Cardiac fibroblast (primary cell): ENCODE results near the gene CD3D.
"Not testable (repeated sequence)": the region's sequence is repeated elsewhere in the genome, so short reads cannot be mapped to it uniquely, and the experiment has no call there.

ENCODE experiments used
- DNase-seq, 2 donors: peaks; one replicate each; pipeline versions ENCODE4 v3.0.0 to v3.0.0-alpha.2; 2010; ENCODE audit warnings: low read depth in 2 of 2
- H3K4me3 ChIP-seq, 2 donors: replicated peaks in 1 of 2; 1 replicate in 1 of 2; 2 replicates in 1 of 2; pipeline ENCODE4 v1.5.1; 2011; ENCODE audit warnings: low read depth in 2 of 2, low read length in 2 of 2, mild to moderate bottlenecking in 2 of 2, moderate library complexity in 1 of 2
- TF ChIP-seq, protein P1 (sequence below): IDR thresholded peaks from one replicate; pipeline ENCODE4 v1.5.1; 2011; ENCODE audit warnings: low read depth, mild to moderate bottlenecking, low read length, inconsistent platforms

The CD3D gene

DNA sequence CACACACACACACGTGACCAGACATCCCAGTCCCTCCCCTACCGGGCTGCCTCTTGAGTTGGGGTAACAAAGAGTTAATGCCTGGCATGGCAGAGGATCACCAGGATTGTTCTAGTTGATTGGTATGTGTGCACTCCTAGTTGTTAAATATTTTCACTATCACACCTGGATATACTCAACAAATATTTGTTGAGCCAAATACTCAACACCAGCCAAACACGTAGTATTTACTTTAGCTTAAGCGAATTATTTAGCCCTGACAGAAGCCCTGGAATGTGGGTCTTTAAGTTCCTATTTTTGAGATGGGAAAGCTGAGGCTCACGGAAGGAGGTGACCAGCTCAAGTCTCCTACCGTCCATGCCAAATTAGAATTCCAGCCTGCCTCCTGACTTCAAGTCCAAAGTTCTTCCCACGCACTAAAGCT lies 27.5 kb downstream of the CD3D start:
- TF ChIP-seq, protein P1, sequence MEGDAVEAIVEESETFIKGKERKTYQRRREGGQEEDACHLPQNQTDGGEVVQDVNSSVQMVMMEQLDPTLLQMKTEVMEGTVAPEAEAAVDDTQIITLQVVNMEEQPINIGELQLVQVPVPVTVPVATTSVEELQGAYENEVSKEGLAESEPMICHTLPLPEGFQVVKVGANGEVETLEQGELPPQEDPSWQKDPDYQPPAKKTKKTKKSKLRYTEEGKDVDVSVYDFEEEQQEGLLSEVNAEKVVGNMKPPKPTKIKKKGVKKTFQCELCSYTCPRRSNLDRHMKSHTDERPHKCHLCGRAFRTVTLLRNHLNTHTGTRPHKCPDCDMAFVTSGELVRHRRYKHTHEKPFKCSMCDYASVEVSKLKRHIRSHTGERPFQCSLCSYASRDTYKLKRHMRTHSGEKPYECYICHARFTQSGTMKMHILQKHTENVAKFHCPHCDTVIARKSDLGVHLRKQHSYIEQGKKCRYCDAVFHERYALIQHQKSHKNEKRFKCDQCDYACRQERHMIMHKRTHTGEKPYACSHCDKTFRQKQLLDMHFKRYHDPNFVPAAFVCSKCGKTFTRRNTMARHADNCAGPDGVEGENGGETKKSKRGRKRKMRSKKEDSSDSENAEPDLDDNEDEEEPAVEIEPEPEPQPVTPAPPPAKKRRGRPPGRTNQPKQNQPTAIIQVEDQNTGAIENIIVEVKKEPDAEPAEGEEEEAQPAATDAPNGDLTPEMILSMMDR = no peak
- no peak overlapping the region for H3K4me3 ChIP-seq
- DNase-seq = no peak

DNA sequence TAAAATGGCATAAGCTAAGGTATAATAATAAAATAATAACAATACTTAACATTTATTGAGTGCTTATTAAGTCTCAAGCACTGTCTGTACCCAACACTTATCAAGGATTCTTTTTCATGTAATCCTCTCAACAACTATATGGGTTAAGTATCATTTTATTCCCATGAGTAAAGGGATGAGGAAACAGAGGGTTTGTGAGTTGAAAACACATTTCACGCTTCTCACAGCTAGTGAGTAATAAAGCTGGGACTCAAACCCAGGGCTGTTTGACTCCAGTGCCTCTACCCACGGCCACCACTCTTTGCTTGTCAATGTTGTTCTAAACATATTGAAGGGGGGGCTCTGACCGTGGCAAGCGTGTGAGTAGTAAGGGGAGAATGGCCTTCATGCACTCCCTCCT lies 29.3 kb downstream of the CD3D start:
- TF ChIP-seq, protein P1 = no peak
- H3K4me3 ChIP-seq = no peak overlapping the region
- DNase-seq = peak in 1 of 2 donors; percentile 10

DNA sequence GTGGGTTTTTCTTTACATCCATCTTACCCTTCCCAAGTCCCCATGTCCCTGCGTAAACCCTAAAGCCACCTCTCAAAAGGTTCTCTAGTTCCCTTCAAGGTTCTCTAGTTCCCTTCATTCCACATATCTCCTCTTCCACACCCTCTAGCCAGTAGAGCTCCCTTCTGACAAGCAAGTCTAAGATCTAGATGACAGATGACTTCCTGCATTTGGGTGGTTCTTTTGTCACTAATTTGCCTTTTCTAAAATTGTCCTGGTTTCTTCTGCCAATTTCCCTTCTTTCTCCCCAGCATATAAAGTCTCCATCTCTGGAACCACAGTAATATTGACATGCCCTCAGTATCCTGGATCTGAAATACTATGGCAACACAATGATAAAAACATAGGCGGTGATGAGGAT lies 30.2 kb downstream of the CD3D start:
- H3K4me3 ChIP-seq = no peak overlapping the region
- no peak for DNase-seq
- TF ChIP-seq, protein P1 = no peak

DNA sequence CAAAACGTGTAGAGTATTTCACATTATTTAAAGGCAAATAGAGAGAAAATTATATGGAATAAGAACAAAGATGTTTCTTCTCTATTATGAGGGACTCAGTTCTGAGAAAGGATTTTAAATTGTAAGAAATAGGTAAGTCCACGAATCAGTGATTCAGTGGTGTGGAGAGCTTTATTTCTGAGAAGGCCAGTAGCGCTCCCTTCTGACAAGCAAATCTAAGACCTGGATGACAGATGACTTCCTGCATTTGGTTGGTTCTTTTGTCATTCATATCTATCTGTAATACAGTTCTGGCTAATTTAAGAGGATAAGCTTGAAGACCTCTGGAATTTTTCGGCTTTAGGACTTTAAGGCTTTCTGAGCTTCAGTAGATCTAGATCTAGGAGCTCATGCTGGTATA lies 31.0 kb downstream of the CD3D start:
- TF ChIP-seq, protein P1 = no peak

DNA sequence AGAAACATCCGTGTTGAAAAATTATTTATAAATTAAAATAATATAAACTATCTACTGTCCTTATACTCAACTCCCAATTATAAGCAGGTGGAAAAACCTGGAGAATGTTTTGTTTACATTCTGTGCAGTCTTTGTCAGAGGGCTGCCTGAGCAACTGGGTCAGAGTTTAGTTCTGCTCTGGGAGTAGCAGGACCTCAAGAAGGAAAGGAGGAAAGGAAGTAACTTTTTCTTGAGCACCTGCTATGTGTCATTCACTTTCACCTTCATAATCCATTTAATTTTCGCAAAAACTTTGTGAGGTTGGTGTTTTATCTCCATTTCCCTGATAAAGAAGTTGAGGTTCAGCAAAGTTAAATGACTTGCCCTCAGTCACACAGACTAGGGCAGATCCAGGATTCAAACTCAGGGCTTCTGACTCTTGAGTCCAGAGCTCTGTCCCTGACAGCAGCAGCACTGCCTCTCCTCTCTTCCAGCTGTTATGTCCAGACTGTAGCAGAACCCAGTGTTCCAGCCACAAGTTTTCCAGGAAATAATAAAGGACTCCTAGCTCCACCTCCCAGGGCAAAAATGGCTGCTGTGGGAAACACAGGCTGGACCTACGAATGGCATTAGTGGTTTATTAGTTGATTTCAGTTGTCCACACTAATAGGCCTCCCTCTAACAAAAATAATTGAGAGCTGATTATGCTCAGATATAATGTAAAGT lies 31.6 kb downstream of the CD3D start:
- TF ChIP-seq, protein P1 = no peak
- no peak overlapping the region for H3K4me3 ChIP-seq
- DNase-seq = no peak

More for the DNA sequence above, 31.0 kb downstream of the CD3D start:
- no peak for DNase-seq
- H3K4me3 ChIP-seq = no peak overlapping the region

DNA sequence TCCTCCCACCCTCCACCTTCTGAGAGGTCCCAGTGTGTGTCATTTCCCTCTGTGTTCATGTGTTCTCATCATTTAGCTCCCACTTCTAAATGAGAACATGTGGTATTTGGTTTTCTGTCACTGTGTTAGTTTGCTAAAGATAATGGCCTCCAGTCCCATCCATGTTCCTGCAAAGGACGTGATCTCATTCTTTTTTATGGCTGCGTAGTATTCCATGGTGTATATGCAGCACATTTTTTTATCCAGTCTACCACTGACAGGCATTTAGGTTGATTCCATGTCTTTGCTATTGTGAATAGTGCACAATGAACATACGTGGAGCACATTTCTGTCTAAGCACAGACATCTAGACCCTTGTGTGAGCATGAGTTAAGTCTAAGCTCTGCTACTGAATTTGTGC lies 32.2 kb downstream of the CD3D start:
- TF ChIP-seq, protein P1 = no peak
- DNase-seq = no peak
- H3K4me3 ChIP-seq = no peak overlapping the region

DNA sequence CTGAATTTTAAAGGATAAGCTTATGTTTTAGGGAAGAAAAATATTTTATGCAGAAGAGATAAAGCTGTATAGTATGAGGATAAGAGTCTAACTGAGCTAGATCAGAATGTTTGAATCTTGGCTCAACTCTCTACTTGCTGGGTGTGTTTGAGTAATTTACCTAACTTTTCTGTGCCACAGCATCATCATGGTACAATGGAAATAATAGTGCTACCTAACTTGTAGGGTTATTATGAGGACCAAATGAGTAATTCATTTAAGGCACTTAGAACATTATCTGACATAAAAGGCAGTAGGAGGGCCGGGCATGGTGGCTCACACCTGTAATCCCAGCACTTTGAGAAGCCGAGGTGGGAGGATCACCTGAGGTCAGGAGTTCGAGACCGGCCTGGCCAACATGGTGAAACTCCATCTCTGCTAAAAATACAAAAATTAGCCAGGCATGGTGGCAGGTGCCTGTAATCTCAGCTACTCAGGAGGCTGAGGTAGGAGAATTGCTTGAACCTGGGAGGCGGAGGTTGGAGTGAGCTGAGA lies 33.4 kb downstream of the CD3D start:
- not testable (repeated sequence) for H3K4me3 ChIP-seq, DNase-seq
